SK-N-SH (cell line): ENCODE results near the gene YPEL1.

ENCODE experiments used
- EP300 ChIP-seq, 2 experiments: IDR thresholded peaks; 2 replicates each; pipeline versions ENCODE4 v1.4.0 to v1.6.1; 2012; ENCODE audit warnings: borderline replicate concordance in 1 of 2, low read depth in 1 of 2, low read length in 1 of 2
- FOXJ3 ChIP-seq: sonication (generic); formaldehyde crosslinking; IDR thresholded peaks from 2 replicates; pipeline ENCODE4 v1.5.1; 2020; ENCODE audit warnings: mild to moderate bottlenecking, missing genetic modification reagents
- FOXM1 ChIP-seq: IDR thresholded peaks from 2 replicates; pipeline ENCODE4 v1.4.0; 2012; ENCODE audit warnings: low read depth, mild to moderate bottlenecking
- IRF3 ChIP-seq: fragments of 150-350 bp; IDR thresholded peaks from 2 replicates; pipeline ENCODE4 v1.6.1; 2016; ENCODE audit warnings: mild to moderate bottlenecking, low read depth, low read length
- POLR2AphosphoS5 ChIP-seq: IDR thresholded peaks from 2 replicates; pipeline ENCODE4 v1.6.1; 2012; ENCODE audit warnings: low read depth, low read length
- TCF12 ChIP-seq: IDR thresholded peaks from 2 replicates; pipeline ENCODE4 v1.4.0; 2012
- YY1 ChIP-seq: IDR thresholded peaks from 2 replicates; pipeline ENCODE4 v1.4.0; 2012; ENCODE audit warnings: low read depth, mild to moderate bottlenecking
- TF ChIP-seq, protein P1 (sequence below): fragments of 200-600 bp; sonication (generic); IDR thresholded peaks from 2 replicates; pipeline ENCODE4 v1.6.1; 2017; ENCODE audit warnings: antibody characterized with exemption, mild to moderate bottlenecking, moderate library complexity
- TF ChIP-seq, protein P2 (sequence below): IDR thresholded peaks from 2 replicates; pipeline ENCODE4 v1.4.0; 2012; ENCODE audit warnings: low read depth

- TF ChIP-seq, protein P1, sequence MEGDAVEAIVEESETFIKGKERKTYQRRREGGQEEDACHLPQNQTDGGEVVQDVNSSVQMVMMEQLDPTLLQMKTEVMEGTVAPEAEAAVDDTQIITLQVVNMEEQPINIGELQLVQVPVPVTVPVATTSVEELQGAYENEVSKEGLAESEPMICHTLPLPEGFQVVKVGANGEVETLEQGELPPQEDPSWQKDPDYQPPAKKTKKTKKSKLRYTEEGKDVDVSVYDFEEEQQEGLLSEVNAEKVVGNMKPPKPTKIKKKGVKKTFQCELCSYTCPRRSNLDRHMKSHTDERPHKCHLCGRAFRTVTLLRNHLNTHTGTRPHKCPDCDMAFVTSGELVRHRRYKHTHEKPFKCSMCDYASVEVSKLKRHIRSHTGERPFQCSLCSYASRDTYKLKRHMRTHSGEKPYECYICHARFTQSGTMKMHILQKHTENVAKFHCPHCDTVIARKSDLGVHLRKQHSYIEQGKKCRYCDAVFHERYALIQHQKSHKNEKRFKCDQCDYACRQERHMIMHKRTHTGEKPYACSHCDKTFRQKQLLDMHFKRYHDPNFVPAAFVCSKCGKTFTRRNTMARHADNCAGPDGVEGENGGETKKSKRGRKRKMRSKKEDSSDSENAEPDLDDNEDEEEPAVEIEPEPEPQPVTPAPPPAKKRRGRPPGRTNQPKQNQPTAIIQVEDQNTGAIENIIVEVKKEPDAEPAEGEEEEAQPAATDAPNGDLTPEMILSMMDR = 0 out of 2 replicates have a peak, but pooled peaks have one; percentile 23
- TF ChIP-seq EP300 (IDR thresholded peaks at IDR 0.05; ENCODE audit: borderline replicate concordance in 1 of 2, low read depth in 1 of 2, low read length in 1 of 2) (no peak), POLR2AphosphoS5 (peak; percentile 63; the same call in 1 of the 2 replicates), TCF12 (no peak; the same call in 1 of the 2 replicates), FOXJ3 (CRISPR knock-in tag) (0 out of 2 replicates have a peak, but pooled peaks have one; percentile 36), YY1 (no peak), FOXM1 (no peak), IRF3 (no peak)
- TF ChIP-seq, protein P2, sequence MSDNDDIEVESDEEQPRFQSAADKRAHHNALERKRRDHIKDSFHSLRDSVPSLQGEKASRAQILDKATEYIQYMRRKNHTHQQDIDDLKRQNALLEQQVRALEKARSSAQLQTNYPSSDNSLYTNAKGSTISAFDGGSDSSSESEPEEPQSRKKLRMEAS = peak; percentile 18; the same call in 1 of the 2 replicates
These were observed 78.1 kb downstream of the YPEL1 start for GRCh38 chr22:21657360-21658032.
